Endothelial cell of hepatic sinusoid (primary cell): ENCODE measurements around the gene F2RL3.

ENCODE experiments used
- in situ Hi-C: cut with HindIII; loops from 2 replicates; pipeline ENCODE4 v1.10.0; 2017; ENCODE audit warnings: low sequenced_read_pairs

F2RL3 gene

GRCh38 chr19:16892868-16893685, 4.3 kb downstream of the F2RL3 start:
- in situ Hi-C loops = no loop called here

- in situ Hi-C loops = no loop called here
Observed at GRCh38 chr19:16893686-16893989, 4.8 kb downstream of the F2RL3 start.

- in situ Hi-C loops = no loop called here
Observed at GRCh38 chr19:16894080-16894479, 5.3 kb downstream of the F2RL3 start.

GRCh38 chr19:16895467-16896145, 6.8 kb downstream of the F2RL3 start:
- in situ Hi-C loops = no loop called here

GRCh38 chr19:16896146-16897028, 7.6 kb downstream of the F2RL3 start:
- in situ Hi-C loops = no loop called here

- in situ Hi-C loops = no loop called here
Observed at GRCh38 chr19:16897029-16897855, 8.4 kb downstream of the F2RL3 start.

GRCh38 chr19:16897856-16898161, 9.0 kb downstream of the F2RL3 start:
- in situ Hi-C loops = no loop called here

- in situ Hi-C loops = no loop called here
Observed at GRCh38 chr19:16898361-16899015, 9.7 kb downstream of the F2RL3 start.

GRCh38 chr19:16899566-16900075, 10.8 kb downstream of the F2RL3 start:
- in situ Hi-C loops = no loop called here

- in situ Hi-C loops = no loop called here
Observed at GRCh38 chr19:16901491-16902175, 12.8 kb downstream of the F2RL3 start.

GRCh38 chr19:16902545-16902944, 13.7 kb downstream of the F2RL3 start:
- in situ Hi-C loops = no loop called here

GRCh38 chr19:16903347-16903746, 14.5 kb downstream of the F2RL3 start:
- in situ Hi-C loops = no loop called here

- in situ Hi-C loops = no loop called here
Observed at GRCh38 chr19:16904599-16904998, 15.8 kb downstream of the F2RL3 start.

GRCh38 chr19:16908759-16909158, 20.0 kb downstream of the F2RL3 start:
- in situ Hi-C loops = loop anchor here (5.0 kb wide), 1 partner anchor 129 kb away; no protein-coding TSS in a partner anchor

GRCh38 chr19:16911046-16911445, 22.2 kb downstream of the F2RL3 start:
- in situ Hi-C loops = no loop called here

GRCh38 chr19:16912780-16913179, 24.0 kb downstream of the F2RL3 start:
- in situ Hi-C loops = no loop called here

- in situ Hi-C loops = no loop called here
Observed at GRCh38 chr19:16914421-16914820, 25.6 kb downstream of the F2RL3 start.

GRCh38 chr19:16915135-16915534, 26.3 kb downstream of the F2RL3 start:
- in situ Hi-C loops = no loop called here

- in situ Hi-C loops = no loop called here
Observed at GRCh38 chr19:16915734-16916133, 26.9 kb downstream of the F2RL3 start.
